ENCODE measurements around the gene MRPL24. TPM values are rescaled to one million over a fixed set of nuclear protein-coding genes. Genes with fewer than 3 reads are reported as not detected.
A peak's percentile ranks its signal among the peaks of the same experiment; 100 is the strongest.
"Not testable (repeated sequence)": the region's sequence is repeated elsewhere in the genome, so short reads cannot be mapped to it uniquely, and the experiment has no call there.

The MRPL24 gene
- 63.5 TPM for polyA plus RNA-seq (ENCODE audit: insufficient read length)

DNA sequence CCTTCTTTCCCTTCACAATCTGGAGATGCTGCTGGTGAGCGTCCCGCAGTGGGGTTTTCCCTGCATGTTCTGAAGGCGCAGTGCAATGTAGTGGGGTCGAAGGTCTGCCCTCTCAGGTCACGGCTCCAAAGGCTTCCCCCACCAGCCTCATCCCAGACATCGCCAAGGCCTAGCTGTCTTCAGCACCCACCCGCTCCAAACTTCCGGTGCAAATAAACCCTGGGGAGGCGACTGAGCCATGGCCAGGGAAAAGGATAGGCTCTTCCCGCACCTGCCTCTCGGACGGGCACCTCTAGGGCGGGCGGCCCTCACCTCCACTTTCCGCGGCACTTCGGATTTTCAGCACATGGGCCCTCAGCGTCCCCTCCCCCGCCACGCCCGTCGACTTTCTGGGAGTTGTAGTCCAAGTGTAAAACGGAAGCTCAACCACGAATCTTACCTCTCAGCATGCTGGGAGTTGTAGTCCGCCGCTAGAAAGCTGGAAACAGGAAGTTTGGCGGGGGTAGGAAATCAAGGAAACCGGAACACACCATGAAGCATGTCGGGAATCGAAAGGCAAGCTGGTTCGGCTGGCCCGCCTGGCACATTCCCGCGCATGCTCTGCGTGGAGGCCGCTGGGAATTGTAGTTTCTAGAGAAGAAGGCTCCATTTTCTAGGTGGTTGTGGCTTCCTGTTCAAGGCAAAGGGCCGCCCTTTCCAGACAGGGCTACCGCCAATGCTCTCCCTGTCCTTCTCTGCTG, at the start of gene MRPL24:
TSS of gene MRPL24 (minus strand) at position 348 of the 740 bp plus-strand sequence. CDS start 2,384 bp downstream, outside the sequence.
- DNase-seq (ENCODE audit: low read depth) = peak; percentile 99

DNA sequence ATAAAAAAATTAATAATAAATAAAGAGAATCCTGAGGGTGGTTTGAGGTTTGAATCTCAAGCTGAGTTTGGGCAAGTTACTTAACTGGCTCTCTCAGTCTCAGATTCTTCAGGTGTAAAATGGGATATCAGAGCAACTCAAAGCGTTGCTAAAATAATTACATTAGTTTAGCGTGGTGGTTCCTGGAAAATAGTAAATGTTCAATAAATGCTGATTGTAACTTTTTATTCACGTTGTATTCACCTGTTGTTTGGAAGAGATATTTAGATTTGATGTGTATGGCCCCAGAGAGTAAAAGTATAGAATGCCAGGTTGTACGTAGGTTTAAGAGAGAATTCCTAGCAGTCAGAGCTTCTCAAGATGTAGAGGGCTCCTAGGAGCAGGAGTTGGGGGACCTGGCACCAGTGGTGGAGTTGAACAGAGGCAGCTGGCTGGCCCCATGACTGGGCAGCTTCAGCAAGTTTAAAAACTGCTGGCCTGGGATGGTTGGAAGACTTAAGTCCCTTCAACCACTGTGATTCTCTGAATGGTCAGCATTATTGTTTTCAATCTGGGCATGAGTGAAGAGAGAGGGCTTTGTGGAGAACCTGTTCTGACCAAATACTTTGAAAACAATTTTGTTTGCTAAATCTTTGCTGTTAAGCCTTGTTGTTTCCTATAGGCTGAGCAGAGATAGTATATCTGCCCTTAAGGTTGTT, 48.9 kb upstream of the MRPL24 start:
- no peak for DNase-seq (ENCODE audit: low read depth)

DNA sequence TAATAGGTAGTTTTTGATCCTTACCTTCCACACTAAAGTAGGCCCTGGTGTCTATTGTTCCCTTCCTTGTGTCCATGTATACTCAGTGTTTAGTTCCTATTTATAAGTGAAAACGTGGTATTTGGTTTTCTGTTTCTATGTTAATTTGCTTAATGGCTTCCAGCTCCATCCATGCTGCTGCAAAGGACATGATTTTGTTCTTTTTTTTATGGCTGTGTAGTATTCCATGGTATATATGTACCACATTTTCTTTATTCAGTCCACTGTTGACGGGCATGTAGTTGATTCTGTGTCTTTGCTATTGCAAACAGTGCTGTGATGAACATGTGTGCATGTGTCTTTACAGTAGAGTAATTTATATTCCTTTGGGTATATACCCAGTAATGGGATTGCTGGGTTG, 47.2 kb upstream of the MRPL24 start:
- no peak for DNase-seq (ENCODE audit: low read depth)

DNA sequence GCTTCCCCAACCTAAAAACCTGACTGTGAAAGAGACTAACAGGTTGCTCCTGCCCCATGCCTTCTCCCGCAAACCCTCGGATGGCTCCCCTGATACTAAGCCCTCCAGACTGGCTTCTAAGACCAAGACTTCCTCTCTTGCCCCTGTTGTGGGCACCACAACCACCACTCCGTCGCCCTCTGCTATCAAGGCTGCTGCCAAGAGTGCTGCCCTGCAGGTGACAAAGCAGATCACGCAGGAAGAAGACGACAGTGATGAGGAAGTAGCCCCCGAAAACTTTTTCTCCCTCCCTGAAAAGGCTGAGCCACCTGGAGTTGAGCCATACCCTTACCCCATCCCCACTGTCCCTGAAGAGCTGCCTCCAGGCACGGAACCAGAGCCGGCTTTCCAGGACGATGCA, 45.8 kb upstream of the MRPL24 start:
- no peak for DNase-seq (ENCODE audit: low read depth)

DNA sequence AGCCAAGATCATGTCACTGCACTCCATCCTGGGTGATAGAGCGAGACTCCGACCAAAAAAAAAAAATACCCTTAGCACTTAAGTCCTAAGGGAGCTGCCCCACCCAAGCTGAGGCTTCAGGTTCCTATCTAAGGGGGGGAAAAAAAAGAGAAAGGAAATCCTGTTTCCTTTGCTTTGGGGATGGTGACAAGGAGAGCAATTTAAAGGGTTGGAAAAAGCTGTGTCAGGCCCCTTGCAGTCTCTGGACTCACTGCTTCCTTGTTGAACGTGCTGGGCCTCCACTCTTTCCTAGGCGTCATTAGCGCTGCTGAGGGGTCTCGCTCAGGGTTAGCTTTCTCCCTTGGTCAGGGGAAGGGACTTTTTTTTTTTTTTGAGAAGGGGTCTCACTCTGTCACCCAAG, 44.6 kb upstream of the MRPL24 start:
- DNase-seq (ENCODE audit: low read depth) = no peak

DNA sequence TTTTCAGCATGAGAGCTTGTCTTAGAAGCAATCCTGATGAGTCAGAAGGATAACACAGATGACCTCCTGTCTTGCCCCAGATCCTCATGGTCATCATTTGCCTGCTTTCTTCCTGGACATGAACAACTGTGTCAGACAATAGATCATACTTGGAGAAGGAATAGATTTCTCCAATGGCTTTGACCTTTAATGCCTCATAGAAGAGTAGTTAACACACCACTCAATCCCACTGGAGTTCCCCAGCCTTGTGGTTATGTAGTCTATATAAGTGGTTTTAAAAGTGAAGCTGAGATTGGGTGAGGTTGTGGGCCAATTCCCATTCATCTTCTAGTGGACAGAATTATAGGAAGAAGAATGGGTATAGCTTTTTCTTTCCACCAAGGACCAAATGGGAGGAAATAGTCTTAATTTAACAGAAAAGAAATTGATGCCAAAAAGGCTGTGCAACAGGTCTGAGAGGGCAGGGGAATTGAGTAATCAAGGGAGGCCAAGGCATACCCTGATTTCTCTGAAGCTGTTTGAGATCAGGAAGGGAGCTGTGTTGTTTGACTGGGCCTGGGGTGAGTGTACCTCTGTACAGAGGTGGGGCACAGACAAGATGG, 40.8 kb upstream of the MRPL24 start:
- no peak for DNase-seq (ENCODE audit: low read depth)

DNA sequence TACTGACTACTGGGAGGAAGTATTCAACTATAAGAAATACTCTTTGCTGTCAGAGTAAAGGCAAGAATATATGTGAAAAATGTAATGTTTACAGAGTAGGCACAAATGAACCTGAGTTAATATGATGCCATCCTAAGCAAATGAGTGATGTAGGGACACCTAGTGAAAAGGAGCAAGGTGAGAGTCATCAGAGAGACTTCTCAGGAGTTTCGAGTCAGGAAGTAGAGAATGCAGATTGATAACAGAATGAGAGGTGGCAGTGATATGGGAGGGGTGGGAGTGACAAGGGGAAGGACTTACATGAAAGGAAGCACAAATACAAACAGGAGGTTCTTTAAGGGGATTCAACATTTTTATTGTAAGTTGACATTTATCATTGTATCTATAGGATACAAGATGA, 36.7 kb upstream of the MRPL24 start:
- no peak for DNase-seq (ENCODE audit: low read depth)

DNA sequence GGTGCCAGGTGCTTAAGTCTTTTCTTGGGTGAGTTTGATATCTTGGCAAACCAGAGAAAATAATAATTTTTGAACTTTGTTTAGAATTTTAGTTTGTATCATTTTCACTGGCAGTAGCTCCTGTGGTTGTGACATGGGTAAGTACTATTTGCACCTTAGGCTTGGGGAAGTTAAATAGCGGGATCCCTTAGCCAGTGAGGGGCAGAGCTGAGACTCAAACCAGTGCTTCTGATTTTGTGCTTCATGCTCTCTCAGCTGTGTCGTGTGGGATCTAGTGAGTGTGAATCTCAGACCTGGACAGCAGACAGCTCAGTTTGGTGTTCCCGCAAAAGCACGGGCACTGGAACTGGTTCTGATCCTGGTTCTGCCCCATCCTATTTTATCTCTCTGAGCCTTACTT, 36.1 kb upstream of the MRPL24 start:
- DNase-seq (ENCODE audit: low read depth) = no peak

DNA sequence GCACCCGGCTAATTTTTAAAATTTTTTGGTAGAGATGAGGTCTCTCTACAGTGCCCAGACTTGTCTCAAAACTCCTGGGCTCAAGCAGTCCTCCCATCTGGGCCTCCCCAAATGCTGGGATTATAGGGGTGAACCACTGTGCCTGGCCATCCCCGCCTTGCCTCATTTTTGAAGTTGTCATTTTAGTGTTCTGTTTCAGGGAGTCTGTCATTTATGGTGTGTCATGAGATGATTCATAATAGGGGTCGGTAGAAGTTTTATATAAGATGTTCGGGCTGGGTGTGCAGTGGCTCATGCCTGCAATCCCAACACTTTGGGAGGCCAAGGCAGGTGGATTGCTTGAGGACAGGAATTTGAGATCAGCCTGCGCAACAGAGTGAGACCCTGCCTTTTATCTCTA, 34.9 kb upstream of the MRPL24 start:
- DNase-seq (ENCODE audit: low read depth) = no peak

DNA sequence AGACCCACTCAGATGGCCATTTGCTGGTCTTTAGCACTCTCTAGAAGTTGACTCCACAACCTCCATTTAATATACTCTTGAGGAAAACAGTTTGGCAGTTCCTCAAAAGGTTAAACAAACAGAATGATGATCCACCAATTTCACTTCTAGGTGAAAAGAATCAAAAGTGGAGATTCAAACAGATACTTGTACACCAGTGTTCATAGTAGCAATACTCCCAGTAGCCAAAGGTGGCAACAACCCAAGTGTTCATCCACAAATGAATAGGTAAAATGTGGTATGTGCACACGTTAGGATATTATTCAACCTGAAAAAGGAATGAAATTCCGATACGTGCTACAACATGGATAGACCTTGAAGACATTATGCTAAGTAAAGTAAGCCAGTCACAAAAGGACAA, 32.7 kb upstream of the MRPL24 start:
- no peak for DNase-seq (ENCODE audit: low read depth)

DNA sequence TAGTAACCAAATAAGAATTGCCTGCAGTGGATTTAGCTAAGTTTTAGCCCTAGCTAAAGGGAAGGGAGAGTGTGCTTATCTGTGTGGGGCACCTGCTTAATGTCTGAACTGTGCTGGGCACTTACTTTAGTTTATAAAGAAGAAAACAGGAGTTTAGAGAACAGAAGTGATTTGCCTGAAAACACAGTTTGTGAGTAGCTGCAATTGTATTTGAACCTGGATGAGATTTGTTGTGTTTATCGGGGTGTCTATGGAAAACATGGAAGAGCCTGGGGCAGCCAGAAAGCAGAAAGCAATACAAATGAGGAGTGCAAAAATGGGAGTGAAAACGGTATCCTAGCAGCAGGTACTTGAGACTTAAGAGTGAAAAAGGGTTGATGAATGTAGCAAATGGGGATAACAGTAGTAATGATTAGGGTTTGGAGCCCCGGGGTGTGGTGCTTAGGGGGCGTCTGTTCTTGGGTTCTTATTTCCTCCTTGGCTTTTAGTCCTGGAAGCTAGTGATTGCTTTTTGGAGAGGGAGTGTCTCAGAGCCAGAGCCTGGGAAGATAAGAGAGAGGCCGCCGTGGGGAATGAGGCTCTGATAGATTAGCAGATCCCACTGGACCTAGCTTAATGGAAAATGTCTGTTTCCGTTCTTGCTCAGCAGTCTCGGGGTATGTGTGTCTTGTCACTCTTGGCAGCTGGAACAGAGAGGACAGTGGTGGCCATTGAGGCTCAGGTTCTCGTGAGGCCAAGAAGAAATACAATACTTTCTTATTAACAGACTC, 32.0 kb upstream of the MRPL24 start:
- no peak for DNase-seq (ENCODE audit: low read depth)

DNA sequence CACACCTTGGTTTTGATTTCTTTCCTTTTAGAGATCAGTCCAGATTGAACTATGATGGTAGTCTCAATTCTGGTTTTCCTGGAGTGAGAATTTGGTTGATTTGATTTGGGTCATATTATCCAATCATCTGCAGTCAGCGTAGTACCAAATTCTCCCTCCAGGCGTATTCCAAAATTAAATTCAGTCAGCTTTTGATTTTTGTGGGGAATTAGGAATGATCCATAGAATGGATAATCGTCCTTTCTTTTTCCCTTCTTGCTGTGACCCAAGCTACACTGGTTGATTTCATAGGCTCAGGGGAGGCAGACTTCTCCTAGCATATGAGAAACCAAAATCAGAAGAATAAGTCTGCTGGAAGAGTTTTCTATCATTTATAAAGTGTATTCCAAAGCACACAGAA, 31.3 kb upstream of the MRPL24 start:
- DNase-seq (ENCODE audit: low read depth) = no peak

DNA sequence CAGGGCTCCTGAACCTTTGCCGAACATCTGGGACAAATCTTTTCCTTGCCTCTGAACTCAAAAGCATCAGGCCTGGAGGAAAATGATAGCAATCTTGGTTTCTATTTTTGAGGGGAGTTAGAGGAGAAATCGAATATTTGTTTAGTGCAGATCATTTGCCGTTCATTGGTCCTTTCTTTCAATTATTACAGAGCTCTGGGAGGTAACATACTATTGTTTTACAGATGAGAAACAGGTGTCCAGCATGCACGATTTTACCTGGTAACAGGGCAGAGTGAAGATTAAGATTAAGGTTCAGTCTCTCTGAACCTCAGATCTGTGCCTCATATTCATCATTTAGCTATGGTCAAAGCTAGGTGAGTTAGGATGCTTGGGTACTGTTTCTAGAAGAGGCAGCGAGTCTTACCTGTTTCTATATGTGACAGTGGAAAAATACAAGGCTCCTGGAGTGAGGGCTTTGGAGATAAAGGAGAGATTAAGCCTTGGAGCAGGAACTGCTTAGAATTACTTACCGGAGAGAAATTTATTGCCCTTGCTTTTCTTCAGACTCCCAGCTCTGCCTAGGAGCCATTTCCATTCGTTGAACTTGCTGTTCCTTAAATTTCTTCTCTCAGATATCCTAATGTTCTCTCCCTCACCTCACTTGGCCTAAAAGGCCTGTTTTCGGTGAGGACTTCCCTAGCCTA, 27.9 kb upstream of the MRPL24 start:
- no peak for DNase-seq (ENCODE audit: low read depth)

DNA sequence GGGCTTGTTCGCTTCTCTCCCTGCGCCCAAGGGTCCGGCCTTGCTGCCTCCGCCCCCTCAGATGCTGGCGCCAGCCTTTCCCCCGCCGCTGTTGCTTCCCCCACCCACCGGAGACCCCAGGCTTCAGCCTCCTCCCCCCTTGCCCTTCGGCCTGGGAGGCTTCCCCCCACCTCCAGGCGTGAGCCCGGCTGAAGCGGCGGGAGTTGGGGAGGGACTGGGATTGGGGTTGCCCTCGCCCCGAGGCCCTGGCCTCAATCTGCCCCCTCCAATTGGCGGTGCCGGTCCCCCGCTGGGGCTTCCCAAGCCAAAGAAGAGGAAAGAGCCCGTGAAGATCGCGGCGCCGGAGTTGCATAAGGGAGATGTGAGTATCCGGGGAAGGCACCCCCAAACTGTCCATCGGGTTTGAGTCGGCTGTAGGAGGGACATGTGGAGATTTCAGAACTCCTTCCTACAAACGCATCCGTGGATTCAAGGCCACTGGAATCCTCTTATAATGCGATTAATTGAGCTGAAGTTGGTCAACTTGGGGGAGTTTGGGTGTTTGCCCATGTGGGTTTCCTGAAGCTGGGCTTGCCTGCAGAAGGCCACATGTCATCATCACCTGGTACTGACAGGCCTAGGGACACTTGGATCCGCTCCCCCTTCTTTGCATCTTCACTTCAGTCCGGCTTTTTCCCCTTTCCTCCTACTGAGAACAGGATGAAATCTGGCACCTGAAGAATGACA, 27.2 kb upstream of the MRPL24 start:
- DNase-seq (ENCODE audit: low read depth) = no peak

DNA sequence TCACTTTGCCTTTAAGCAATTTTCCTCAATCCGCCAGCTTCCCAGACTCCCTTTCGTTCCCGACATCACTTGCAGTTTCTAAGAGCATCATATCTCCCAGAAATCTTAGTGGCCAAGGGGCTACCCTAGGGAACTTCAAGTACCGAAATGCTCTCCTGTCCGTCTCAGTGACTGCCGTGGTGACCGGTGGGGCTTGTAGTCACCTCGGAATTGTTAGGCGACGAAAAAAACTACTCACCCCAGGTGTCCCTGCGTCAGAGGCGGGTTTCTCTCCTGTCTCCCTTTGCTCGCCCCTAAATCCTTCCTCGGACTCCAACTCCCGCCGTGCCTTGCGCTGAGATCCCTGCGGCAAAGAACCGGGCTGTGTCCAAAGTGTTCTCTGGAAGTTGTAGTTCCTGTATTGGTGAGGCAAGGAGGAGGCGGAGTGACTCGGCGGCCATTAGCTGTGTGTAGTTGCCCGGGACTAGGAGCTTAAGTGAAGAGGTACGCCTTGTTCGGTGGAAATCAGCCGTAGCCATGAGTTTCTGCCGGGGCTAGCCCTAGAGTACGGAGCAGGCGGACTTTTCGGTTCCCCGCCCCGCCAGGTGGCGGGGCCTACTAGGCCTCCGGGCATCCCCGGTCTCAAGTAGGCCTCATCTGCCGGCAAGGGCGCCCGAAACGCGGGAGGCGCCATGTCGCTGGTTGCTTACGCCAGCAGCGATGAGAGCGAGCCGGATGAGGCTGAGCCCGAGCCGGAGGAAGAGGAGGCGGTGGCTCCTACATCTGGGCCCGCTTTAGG, 26.4 kb upstream of the MRPL24 start, which contains the start of gene PRCC:
TSS of gene PRCC (plus strand) at position 435 of the 778 bp plus-strand sequence. CDS start at position 672, 237 bp downstream.
- peak; percentile 100 for DNase-seq (ENCODE audit: low read depth)

DNA sequence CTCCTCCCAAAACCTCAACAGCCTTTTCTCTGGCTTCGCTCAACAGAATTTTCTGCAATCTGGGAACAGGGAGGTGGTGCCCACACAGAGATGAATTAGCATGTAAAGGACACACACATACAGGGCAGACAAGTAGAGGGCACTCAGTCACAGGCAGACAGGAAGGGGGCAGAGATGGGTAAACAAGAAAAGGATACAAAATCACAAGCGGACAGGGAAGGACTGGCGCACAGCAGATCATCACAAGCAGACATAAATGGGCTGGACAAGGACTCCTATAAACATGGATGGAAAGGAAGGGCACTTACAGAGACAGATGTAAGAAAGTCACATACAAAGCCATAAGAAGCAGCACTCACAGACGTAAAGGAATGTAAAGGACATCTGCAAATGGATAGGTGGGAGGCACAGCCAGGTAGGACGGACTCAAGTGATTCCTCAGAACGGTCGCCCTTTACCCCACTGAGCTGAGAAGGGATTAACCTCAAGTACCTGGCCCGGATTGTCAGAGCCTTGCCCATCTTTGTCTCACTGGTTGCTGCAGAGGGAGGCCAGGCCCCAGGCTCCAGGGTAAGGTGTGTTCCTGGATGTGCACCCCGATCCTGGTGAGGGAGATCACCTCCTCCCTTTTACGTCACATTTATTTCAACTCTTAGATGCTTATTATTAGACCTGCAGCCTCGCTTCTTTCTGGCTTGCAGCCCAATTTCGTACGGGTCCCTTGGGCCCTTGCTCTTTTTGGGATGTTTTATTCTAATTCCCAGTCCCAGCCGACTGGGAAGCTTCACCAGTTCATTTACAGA, 25.6 kb upstream of the MRPL24 start:
- DNase-seq (ENCODE audit: low read depth) = no peak

DNA sequence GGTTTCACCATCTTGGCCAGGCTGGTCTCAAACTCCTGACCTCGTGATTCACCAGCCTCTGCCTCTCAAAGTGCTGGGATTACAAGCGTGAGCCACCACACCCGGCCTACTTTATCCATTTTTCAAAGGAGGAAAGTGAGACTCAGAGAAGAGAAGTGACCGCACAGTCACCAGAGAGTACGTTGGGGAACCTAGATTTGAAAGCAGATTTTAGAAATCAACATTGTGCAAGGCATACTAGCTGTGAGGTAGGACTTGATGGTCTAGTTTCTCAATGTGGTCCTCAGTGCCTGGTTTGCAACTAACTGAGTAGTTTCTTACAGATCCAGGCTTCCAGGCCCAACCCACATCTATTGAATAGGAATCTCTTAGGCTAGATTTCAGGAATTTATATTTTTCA, 24.8 kb upstream of the MRPL24 start:
- no peak for DNase-seq (ENCODE audit: low read depth)

DNA sequence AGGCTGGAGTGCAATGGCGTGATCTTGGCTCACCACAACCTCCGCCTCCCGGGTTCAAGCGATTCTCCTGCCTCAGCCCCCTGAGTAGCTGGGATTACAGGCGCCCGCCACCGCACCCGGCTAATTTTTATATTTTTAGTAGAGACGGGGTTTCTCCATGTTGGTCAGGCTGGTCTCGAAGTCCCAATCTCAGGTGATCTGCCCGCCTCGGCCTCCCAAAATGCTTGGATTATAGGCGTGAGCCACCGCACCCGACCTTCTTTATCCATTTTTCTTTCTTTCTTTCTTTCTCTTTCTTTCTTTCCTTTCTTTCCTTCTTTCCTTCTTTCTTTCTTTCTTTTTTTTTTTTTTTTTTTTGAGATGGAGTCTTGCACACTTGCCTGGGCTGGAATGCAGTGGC, 24.2 kb upstream of the MRPL24 start:
- DNase-seq (ENCODE audit: low read depth) = not testable (repeated sequence)

DNA sequence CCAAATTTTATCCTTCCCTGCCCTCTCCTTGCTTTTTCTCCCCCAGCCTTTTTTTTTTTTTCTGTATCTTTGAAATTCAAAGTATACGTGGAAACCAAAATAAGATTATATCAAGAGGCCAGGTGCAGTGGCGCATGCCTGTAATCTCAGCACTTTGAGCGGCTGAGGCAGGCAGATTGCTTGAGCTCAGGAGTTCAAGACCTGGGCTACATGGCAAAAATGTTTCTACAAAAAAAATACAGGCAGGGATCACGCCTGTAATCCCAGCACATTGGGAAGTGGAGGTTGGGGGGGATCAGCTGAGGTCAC, 19.9 kb upstream of the MRPL24 start:
- no peak for DNase-seq (ENCODE audit: low read depth)

Data from forelimb muscle (tissue), 1 donor.